Measurements from ENCODE around the gene FTCD.

Gene FTCD

DNA sequence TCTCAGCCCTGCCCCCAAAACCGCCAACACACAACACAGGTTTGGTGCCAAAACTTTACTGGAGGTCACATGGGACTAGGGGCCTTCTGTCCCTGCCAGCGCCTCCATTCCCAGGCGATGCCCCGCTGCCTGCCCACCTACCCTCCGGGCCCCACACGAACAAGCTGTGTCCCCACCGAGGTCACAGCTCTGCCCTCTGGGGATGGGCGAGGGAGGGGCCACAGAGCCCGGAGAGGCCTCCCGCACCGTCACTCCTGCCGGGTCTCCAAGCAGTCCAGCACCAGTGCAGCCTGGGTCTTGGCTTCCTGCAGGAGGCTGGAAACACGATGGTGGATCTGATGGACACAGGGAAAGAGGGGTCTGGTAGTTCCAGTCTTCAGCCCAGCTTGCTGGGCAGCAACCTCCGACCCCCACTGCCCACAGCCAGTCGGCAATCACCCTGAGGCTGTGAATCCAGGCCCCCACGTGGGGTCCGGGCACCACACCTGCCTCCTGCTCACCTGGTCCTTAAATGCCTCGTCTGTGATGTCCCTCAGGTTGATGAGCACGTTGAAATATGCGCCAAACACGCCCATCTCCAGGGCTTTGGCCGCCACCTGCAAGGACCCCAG lies 18.5 kb downstream of the FTCD start:
- no peak for DNase-seq

DNA sequence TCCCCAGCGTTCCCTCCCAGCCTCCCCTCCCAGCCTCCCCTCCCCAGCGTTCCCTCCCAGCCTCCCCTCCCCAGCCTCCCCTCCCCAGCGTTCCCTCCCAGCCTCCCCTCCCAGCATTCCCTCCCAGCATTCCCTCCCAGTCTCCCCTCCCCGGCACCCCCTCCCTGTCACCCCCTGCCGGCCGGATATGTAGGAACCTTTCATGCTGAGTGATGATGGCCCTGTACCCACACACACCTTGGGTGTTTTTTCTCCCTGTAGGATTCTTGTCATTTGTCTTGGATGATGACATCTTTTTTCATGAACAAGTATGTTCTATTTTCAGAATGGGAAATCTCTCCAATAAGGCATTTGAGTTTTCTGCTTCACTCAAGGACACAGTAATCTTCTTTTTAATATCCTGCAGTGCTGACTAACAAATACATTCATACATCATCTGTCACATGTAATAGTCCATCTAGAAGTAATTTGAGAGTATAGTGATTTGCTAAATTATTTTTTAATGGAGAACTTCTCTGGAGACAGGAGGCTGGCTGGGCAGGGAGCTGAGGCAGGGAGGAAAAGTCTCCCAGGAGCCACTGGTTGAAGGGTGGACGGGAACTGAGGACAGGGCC lies 19.5 kb downstream of the FTCD start:
- no peak for DNase-seq

DNA sequence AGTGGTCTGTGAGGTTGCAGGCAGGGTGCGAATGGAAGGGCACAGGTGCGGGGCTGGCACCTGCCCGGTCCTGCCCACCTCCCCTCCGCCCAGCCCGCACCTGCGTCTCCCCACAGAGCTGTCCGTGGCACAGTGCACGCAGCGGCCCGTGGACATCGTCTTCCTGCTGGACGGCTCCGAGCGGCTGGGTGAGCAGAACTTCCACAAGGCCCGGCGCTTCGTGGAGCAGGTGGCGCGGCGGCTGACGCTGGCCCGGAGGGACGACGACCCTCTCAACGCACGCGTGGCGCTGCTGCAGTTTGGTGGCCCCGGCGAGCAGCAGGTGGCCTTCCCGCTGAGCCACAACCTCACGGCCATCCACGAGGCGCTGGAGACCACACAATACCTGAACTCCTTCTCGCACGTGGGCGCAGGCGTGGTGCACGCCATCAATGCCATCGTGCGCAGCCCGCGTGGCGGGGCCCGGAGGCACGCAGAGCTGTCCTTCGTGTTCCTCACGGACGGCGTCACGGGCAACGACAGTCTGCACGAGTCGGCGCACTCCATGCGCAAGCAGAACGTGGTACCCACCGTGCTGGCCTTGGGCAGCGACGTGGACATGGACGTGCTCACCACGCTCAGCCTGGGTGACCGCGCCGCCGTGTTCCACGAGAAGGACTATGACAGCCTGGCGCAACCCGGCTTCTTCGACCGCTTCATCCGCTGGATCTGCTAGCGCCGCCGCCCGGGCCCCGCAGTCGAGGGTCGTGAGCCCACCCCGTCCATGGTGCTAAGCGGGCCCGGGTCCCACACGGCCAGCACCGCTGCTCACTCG lies 23.3 kb downstream of the FTCD start:
- DNase-seq = no peak

DNA sequence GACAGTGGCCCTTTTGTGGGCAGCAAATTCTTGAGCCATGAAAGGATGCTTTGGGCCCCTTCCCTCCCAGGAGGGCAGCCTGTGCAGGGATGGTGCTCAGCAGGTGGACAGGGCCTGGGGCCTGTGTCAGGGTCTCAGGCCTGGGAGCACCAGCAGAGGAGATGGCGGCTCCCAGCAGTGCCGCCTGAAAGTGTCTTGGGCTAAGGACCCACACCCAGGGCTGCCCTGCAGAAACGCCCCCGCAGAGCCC lies 23.9 kb downstream of the FTCD start:
- no peak for DNase-seq

DNA sequence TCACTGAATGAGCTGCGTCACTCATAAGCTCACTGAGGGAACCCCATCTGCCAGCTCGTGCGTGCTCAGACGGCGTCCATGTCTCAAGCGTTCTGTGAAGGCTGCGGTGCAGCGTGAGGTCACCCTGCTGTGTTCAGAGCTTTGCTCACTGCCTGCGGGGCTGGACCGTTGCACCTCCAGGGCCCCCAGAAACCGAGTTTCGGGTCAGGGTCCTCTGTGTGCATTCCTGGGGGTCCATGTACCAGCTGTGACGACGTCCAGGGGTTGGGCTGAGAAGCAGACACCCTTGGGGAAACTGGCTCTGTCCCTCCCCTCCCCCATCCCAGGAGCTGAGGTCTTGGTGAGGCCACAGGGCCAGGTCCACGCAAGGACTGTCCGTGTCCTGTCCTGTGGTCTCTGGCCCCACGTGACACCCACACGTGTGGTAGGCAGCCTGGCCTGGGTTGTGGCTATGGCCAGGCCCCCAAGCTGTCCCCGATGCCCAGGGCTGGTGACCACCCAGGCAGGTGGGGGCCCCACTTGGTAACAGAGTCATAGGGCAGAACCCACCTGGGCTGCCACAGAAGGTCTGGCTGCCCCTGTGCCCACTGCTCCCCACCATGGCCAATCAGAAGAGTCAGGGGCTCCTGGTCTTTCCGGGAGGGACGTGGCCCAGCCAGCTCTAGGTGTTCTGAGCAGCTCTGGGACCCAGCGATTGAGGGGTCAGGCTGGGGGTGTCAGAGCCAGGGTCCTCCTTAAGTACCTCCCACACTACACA lies 24.4 kb downstream of the FTCD start:
- no peak for DNase-seq

DNA sequence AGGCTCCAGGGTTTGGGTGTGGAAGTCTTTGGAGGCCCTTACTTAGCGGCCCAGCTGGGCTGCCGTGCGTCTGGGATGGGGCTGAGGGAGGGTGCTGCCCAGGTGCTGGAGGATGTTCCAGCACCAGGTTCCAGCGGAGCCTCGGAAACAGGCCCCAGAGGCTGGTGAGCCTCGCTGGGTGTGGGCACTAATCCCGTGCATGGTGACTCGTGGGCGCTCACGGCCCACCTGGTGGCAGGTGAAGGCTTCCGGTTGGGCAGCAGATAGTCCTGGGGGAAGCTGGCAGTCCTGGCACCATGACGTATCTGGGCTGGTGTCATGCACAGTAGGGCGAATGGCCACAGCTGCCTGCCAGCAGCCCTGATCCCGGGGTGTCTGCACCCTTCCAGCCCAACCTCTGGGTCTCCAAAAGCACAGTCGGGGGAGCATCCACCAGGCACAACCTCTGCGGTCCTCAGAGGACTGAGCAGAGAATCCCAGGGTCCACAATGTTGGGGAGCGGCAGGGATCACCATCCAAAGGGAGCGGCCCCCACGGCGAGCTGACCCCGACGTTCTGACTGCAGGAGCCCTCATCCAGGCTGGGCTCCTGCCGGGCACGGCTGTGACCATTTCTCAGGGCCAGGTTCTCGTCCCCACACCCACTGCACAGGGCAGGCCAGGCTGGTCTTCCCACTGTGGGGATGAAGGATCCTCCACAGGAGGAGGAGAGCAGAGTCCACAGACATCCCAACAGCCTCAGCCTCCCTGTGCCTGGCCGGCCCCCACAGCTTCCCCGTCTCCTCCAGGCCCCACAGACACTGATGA lies 25.3 kb downstream of the FTCD start:
- no peak for DNase-seq

DNA sequence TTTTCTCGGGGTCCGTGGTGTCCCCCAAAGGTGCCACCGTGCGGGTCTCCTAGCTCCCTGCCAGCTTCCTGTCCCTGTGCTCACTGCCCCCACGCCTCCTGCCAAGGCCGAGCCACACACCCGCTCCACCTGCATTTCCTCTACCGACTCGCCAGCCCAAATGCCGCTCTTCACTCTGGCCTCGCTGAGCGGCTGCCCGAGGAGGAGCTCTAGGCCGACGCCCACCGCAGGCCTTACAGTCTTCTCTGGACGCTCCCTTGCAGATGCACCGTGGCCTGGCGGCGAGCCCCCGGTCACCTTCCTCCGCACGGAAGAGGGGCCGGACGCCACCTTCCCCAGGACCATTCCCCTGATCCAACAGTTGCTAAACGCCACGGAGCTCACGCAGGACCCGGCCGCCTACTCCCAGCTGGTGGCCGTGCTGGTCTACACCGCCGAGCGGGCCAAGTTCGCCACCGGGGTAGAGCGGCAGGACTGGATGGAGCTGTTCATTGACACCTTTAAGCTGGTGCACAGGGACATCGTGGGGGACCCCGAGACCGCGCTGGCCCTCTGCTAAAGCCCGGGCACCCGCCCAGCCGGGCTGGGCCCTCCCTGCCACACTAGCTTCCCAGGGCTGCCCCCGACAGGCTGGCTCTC lies 26.3 kb downstream of the FTCD start:
- no peak for DNase-seq

DNA sequence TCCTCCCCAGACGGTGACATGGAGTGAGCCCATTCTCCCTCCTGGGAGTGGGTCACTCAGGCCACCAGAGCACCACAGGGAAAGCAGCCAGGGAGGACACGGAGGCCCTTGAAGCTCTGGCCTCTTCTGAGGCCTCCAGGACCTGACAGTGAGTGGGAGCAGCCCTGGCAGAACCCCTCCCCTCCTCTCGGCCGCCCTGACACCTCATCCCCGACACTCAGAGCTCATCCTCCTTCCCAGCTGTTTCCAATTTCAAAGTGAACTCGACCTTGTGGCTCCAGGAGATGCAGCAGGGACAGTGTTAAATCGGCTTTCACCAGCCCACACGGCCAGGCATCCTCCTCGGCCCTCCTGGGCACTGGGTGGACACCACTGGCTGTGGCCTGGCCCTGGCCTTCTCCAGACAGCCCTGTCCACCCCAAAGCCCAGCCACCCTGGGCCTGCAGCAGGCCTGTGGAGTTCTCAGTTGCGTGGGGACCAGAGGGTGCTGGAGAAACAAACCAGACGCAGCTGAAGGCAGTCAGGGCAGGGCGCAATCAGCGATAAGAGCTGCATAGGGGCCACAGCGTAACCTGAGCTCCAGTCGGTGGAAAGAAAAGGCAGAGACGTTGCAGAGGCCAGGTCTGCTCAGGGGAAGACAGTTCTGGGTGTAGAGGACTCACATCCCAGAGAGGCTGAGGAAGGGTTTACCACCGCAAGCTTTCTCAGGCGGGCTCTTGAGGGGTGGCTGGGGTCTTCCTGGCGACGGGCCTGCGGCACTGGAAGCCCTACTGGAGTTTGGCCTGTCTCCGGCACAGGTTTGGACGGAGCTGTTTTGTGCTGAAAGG lies 27.1 kb downstream of the FTCD start:
- no peak for DNase-seq

DNA sequence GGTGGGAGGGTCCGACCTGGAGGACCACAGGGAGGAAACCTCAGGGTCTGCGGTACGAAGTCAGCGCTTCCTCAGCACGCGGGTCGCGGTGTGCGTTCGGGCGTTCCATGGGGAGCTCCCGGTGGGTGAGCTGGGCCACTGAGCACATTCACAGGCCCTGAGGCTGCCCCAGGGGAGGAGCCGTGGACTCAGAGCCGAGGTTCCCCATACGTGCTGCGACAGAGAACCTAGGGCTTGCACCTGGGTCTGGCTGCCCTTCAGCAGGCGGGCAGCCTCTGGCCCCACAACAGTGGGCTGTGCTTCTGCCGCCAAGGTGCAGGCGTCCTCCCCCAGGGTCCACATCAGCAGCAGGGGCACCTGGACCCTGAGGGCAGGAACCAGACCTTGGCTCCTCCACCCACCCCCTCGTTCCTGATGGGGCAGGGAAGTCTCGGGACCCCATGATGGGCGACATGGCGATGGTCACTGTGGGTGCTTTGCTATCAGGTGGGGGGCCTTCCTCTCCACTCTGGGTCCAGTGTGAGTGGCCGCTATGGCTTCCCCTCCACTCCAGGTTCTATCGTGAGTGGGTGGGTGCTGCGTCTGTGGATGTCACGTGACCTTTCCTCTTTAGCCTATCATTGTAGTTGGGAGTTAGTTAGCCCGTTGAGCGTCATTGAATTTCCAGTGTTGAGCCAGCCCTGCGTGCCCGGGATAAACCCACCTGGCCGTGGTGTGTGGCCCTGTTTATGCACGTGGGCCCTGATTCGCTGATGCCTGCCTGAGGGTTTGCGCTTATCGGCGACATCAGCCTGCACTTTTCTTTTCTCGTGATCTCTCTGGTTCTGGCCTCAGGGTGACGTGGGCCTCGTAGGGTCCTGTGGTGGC lies 27.9 kb downstream of the FTCD start:
- DNase-seq = no peak

DNA sequence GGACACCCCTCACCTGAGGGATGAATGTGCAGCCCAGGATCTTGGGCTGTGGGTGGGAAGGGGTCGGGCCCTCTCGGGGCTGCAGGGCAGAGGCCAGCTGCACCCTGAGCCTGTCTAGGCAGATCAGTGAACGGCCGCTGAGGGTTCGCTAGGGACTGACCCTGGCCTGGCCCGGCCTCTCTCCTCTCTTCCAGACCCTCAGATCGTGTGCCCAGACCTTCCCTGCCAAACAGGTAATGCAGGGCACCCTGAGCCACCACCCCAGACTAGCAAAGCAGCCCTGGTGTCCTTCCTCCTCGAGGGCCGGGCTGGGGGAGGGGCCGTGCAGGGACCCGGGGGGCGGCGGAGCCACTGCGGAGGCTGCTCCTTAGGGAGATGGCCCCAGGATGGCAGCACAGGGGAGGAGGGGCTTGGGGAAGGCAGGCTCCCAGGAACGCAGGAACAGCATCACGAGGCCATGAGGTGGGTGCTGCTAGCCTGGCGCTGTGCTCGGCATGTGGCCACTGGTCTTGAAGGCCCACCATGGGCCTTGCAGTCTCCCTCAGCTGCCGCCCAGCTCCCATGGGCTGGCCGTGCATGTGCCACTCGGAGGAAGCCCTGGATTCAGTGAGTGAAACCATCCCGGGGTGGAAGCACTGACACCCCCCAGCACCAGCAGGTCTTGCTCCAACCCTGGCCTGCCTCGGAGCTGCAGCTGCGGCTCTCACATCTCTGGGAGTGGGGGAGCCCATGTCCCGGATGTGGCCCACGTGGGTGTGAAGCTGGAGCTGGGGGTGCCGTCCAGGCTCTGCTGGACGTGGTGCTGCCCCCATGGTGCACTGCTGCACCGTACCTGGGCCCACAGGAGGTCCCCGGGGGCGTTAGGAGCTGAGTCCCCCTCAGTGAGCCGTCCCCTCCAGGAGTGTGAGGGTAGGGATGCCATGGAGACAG lies 28.8 kb downstream of the FTCD start:
- no peak for DNase-seq

DNA sequence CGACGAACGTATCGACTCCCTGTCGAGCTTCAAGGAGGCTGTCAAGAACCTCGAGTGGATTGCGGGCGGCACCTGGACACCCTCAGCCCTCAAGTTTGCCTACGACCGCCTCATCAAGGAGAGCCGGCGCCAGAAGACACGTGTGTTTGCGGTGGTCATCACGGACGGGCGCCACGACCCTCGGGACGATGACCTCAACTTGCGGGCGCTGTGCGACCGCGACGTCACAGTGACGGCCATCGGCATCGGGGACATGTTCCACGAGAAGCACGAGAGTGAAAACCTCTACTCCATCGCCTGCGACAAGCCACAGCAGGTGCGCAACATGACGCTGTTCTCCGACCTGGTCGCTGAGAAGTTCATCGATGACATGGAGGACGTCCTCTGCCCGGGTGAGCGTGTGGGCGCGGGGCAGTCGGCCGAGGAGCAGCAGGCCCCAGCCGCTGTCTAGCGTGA lies 29.5 kb downstream of the FTCD start:
- DNase-seq = no peak

DNA sequence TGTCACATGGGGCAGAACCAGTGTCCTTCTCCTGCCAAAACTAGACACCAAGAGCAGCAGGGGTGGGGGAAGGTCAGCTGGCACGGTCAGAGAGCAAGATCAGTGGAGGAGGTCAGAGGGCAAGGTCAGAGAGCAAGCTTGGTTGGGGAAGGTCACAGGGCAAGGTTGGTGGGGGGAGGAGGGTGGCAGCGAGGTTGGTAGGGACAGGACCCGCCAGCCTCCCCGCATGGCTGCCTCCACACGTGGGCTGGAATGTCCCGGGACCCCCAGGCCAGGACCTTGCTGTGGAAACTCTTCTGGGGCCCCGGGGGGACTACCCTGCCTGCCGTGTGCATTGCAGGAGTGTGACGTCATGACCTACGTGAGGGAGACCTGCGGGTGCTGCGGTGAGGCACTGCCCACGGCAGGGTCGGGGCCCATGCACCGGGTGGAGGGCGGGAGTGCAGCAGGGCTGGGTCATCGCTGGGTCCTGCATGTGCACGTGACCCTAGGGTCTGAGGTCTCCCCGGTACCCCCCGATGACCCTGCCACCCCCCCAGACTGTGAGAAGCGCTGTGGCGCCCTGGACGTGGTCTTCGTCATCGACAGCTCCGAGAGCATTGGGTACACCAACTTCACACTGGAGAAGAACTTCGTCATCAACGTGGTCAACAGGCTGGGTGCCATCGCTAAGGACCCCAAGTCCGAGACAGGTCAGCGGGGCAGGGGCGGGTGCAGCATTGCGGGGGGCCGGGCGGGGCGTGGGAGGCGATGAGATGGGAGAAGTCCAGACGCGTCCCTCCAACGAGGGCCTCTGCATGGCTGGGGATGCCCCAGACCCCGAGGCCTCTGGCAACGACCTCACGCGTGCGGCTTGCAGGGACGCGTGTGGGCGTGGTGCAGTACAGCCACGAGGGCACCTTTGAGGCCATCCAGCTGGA lies 30.2 kb downstream of the FTCD start:
- no peak for DNase-seq

DNA sequence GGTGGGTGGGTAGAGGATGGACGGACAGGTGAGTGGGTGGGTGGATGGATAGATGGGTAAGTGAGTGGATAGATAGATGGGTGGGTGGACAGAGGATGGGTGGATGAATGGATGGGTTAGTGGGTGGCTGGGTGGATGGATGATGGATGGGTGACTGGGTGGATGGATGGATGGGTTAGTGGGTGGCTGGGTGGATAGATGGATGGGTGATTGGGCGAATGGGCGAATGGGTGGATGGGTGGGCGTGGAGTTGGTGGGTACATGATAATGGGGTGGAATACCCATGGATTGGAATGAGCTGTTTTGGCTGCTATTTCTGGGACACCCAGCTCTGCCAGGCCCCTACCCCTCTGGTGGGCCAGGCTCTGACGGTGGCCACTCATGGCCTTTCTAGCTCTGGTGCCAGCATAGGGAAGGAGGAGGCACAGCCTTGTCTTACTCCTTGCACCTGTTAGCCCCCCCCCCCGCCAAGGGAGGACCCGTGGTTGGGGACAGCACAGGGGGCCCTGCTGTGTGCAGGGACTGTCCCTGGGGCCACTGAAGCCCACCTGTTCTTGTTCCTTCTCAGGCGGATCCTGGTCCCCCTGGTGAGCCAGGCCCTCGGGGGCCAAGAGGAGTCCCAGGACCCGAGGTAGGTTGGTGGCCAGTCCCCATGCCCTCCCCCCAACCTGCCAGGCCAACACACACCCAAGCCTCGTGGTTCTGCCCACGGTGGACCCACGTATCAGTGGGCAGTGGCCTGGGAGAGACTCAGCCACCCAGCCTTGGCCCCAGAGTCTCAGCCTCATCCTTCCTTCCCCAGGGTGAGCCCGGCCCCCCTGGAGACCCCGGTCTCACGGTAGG lies 31.1 kb downstream of the FTCD start:
- no peak for DNase-seq

DNA sequence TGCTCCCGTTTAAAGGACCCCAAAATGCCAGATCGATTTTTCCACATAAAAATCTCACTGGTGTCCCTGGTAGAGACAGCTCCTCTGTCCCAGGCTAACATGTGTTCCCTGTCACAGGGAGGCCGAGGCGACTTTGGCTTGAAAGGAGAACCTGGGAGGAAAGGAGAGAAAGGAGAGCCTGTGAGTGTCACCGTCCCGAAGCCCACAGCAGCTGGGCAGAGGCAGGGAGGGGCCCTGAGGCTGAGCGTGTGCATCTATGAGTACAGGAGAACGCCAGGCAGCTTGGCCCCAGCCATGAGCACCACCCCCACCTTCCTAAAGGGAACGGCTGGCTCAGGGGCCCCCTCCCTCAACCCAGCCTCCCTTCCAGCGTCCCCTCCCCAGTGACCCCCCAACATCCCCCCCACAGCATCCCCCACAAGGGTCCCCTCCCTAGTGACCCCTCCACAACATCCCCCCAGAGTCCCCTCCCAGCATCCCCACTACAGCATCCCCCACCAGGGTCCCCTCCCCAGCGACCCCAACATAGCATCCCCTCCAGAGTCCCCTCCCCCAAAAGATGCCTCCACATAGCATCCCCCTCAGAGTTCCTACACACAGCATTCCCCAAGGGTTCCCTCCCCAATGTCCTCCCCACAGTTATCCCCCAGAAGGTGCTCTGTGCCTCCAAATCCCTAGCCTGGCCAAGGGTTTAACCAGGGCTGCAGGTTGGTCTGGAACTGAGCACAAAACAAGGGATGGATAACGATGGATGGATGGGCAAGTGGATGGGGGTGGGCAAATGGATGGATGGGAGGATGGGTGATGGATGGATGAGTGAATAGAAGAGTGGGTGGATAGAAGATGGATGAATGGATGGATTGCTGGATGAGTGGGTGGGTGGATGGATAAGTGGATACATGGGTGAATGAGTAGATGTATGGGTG lies 32.4 kb downstream of the FTCD start:
- no peak for DNase-seq

DNA sequence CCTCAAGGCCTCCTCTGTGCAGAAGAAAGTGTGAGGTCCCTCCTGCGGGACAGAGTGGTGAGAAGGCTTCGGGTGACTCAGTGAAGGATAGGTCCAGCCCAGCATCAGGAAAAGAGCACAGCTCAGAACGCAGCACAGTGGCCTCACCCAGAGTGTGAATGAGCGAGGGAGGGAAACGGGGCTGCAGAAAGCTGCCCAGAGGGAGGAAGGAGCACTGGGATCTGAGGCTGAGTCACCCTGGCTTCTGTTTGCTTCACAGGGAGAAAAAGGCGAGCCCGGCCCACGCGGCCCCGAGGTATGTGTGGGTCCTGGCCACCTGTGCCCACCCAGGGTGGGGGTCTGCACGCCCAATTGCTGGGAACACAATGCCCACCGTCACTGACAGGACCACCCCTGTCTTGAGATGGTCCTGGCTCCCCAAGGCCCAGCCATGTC lies 33.1 kb downstream of the FTCD start:
- DNase-seq = no peak
